Nephron (organoid): Measurements from ENCODE around the gene SMG6.
A peak's percentile ranks its signal among the peaks of the same experiment; 100 is the strongest.

Source experiments
- H3K27ac Mint-ChIP-seq, 3 experiments: 2 replicates each; pipeline ENCODE4 v1.8.0; 2020; ENCODE audit warnings: mixed read lengths in 3 of 3, mild to moderate bottlenecking in 2 of 3, moderate library complexity in 1 of 3
- H3K27me3 Mint-ChIP-seq: 2 replicates; pipeline ENCODE4 v1.8.0; 2021; ENCODE audit warnings: low read depth, mild to moderate bottlenecking, moderate library complexity, mixed read lengths
- H3K36me3 Mint-ChIP-seq: 2 replicates; pipeline ENCODE4 v1.8.0; 2020; ENCODE audit warnings: low read depth, mixed read lengths
- H3K4me1 Mint-ChIP-seq: 2 replicates; pipeline ENCODE4 v1.8.0; 2020; ENCODE audit warnings: mixed read lengths
- H3K4me3 Mint-ChIP-seq, 3 experiments: 2 replicates each; pipeline ENCODE4 v1.8.0; 2020; ENCODE audit warnings: mild to moderate bottlenecking in 3 of 3, mixed read lengths in 3 of 3, moderate library complexity in 2 of 3
- H3K9me3 Mint-ChIP-seq: 2 replicates; pipeline ENCODE4 v1.8.0; 2020; ENCODE audit warnings: mixed read lengths
- CTCF ChIP-seq, 3 experiments: fragments of 200-600 bp; sonication (generic); IDR thresholded peaks; one replicate each; pipeline ENCODE4 v1.5.0; 2021; ENCODE audit warnings: antibody characterized with exemption in 3 of 3; ENCODE audit not compliant: unreplicated experiment in 3 of 3

SMG6 gene

GRCh38 chr17:2070241-2071023, 233.2 kb downstream of the SMG6 start:
- Mint-ChIP-seq H3K4me3 (no peak overlapping the region), H3K4me1 (peaks cover 78% of the 10 kb centered on the region), H3K36me3 (peaks cover 51% of the 10 kb centered on the region), H3K9me3 (no peaks in the 10 kb centered on the region), H3K27ac (peak overlapping the region; percentile 92 to 93 (median 93)), H3K27me3 (no peaks in the 10 kb centered on the region)
- TF ChIP-seq CTCF (IDR thresholded peaks at IDR 0.05; ENCODE audit: unreplicated experiment in 3 of 3): no peak

- H3K27ac Mint-ChIP-seq: peak overlapping the region; percentile 33 to 93 (median 91)
- peaks cover 68% of the 10 kb centered on the region for H3K36me3 Mint-ChIP-seq
- no peaks in the 10 kb centered on the region for H3K9me3 Mint-ChIP-seq
- TF ChIP-seq CTCF (IDR thresholded peaks at IDR 0.05; ENCODE audit: unreplicated experiment in 3 of 3): no peak
- peaks cover 81% of the 10 kb centered on the region for H3K4me1 Mint-ChIP-seq
- H3K4me3 Mint-ChIP-seq: no peak overlapping the region
- H3K27me3 Mint-ChIP-seq: no peaks in the 10 kb centered on the region
Measured at GRCh38 chr17:2068519-2069051, 235.0 kb downstream of the SMG6 start.

- peak overlapping the region; percentile 33 to 93 (median 91) for H3K27ac Mint-ChIP-seq
- TF ChIP-seq CTCF (IDR thresholded peaks at IDR 0.05; ENCODE audit: unreplicated experiment in 3 of 3): no peak
- H3K4me1 Mint-ChIP-seq: peaks cover 86% of the 10 kb centered on the region
- H3K9me3 Mint-ChIP-seq: no peaks in the 10 kb centered on the region
- no peaks in the 10 kb centered on the region for H3K27me3 Mint-ChIP-seq
- no peak overlapping the region for H3K4me3 Mint-ChIP-seq
- H3K36me3 Mint-ChIP-seq: peaks cover 73% of the 10 kb centered on the region
Measured at GRCh38 chr17:2068031-2068518, 235.5 kb downstream of the SMG6 start.

GRCh38 chr17:2067608-2068024, 236.0 kb downstream of the SMG6 start:
- Mint-ChIP-seq H3K27me3 (no peaks in the 10 kb centered on the region), H3K27ac (peak overlapping the region; percentile 83 to 96 (median 93)), H3K9me3 (no peaks in the 10 kb centered on the region), H3K36me3 (peaks cover 71% of the 10 kb centered on the region), H3K4me1 (peaks cover 87% of the 10 kb centered on the region), H3K4me3 (no peak overlapping the region)
- no peak for TF ChIP-seq CTCF (IDR thresholded peaks at IDR 0.05; ENCODE audit: unreplicated experiment in 3 of 3)

GRCh38 chr17:2067048-2067561, 236.5 kb downstream of the SMG6 start:
- H3K4me1 Mint-ChIP-seq: peaks cover 87% of the 10 kb centered on the region
- TF ChIP-seq CTCF (IDR thresholded peaks at IDR 0.05; ENCODE audit: unreplicated experiment in 3 of 3): no peak
- H3K4me3 Mint-ChIP-seq: peak overlapping the region in 1 of 3 experiments; percentile 56
- H3K27ac Mint-ChIP-seq: peak overlapping the region; percentile 83 to 96 (median 93)
- peaks cover 5% of the 10 kb centered on the region for H3K27me3 Mint-ChIP-seq
- H3K9me3 Mint-ChIP-seq: no peaks in the 10 kb centered on the region
- H3K36me3 Mint-ChIP-seq: peaks cover 71% of the 10 kb centered on the region
